22Rv1 (cell line): ENCODE measurements around the gene FAM9C.

Experiments
- CTCF ChIP-seq: fragments of 450-650 bp; IDR thresholded peaks from 2 replicates; pipeline ENCODE4 v1.5.1; 2017; ENCODE audit warnings: mild to moderate bottlenecking
- ZFX ChIP-seq: fragments of 450-650 bp; IDR thresholded peaks from 2 replicates; pipeline ENCODE4 v1.6.1; 2017; ENCODE audit warnings: antibody characterized with exemption, borderline replicate concordance

- no peak for TF ChIP-seq CTCF
- TF ChIP-seq ZFX = no peak
These were observed 34.5 kb upstream of the FAM9C start for GRCh38 chrX:13078739-13079444.
